ENCODE results near the gene ADO.
"Not testable (repeated sequence)": the region's sequence is repeated elsewhere in the genome, so short reads cannot be mapped to it uniquely, and the experiment has no call there.

- TF ChIP-seq FOXA1 (IDR thresholded peaks at IDR 0.05); FOXM1 (IDR thresholded peaks at IDR 0.05; ENCODE audit: borderline replicate concordance); BHLHE40 (IDR thresholded peaks at IDR 0.05; ENCODE audit: borderline replicate concordance); HDGF (IDR thresholded peaks at IDR 0.05; ENCODE audit: borderline replicate concordance); SP1 (IDR thresholded peaks at IDR 0.05); SUZ12 (IDR thresholded peaks at IDR 0.05); ZNF384 (IDR thresholded peaks at IDR 0.05); TARDBP (IDR thresholded peaks at IDR 0.05); FOXK2 (IDR thresholded peaks at IDR 0.05); ARNT (IDR thresholded peaks at IDR 0.05); ELF4 (IDR thresholded peaks at IDR 0.05); NFRKB (IDR thresholded peaks at IDR 0.05): not testable (repeated sequence)
Measured at GRCh38 chr10:62788285-62788684, 16.2 kb upstream of the ADO start.

Data from HEK293T (cell line).